HCT116 (cell line): ENCODE data around the gene RAP1GAP2. TPM values are rescaled to one million over a fixed set of nuclear protein-coding genes. Genes with fewer than 3 reads are reported as not detected.

ENCODE experiments used
- ATAC-seq: fragments of 200-7000 bp; cut with Tn5 transposase; 2 replicates; pipeline ENCODE4 v1.9.1; 2020; ENCODE audit warnings: mild to moderate bottlenecking, moderate library complexity
- BruUV-seq: library from RNA; stranded (reverse); fragments of 400-500 nt; replicated peaks from 2 replicates; lab custom pipeline; 2021; lab: Mats Ljungman, UMichigan
- CTCF ChIA-PET: fragments of 300-600 bp; sonication (Branson Sonifier 250); formaldehyde crosslinking; loops from one replicate; lab custom pipeline; 2021; ENCODE audit warnings: antibody characterized with exemption; lab: Charles Lee
- POLR2A ChIA-PET: fragments of 300-600, 350-600 bp; sonication (Branson Sonifier 250); formaldehyde crosslinking; loops from one replicate; lab custom pipeline; 2021; ENCODE audit warnings: antibody characterized with exemption; lab: Charles Lee
- RAD21 ChIA-PET, 2 experiments: fragments of 300-600 bp; sonication (Branson Sonifier 250); formaldehyde crosslinking; loops; one replicate each; lab custom pipeline; 2023; ENCODE audit warnings: low total read pairs in 2 of 2; ENCODE audit not compliant: uncharacterized antibody in 2 of 2, unreplicated experiment in 2 of 2, low non-redundant PET in 1 of 2; lab: Charles Lee
- DNase-seq: peaks from one replicate; pipeline ENCODE4 v3.0.0-alpha.2; 2010; ENCODE audit warnings: low read depth, low spot score
- H2AFZ ChIP-seq: fragments of 200-600 bp; shearing (Covaris generic), sonication (generic); 2 replicates; pipeline ENCODE4 v1.6.1; 2017; ENCODE audit warnings: low read depth, mixed run types, mixed read lengths, antibody characterized with exemption, low read length; ENCODE audit not compliant: poor library complexity, severe bottlenecking
- H3K27ac ChIP-seq: 2 replicates; pipeline ENCODE4 v1.5.1; 2012; ENCODE audit warnings: low read depth, low read length
- H3K27me3 ChIP-seq: fragments of 200-600 bp; sonication (generic); 2 replicates; pipeline ENCODE4 v1.6.1; 2016; ENCODE audit warnings: mixed run types, low read length, mixed read lengths; ENCODE audit not compliant: insufficient read depth
- H3K36me3 ChIP-seq, 2 experiments: fragments of 200-500 bp in 1 of 2; fragments of 200-600 bp in 1 of 2; sonication (Bioruptor generic) in 1 of 2; sonication (generic) in 1 of 2; 2 replicates each; pipeline versions ENCODE4 v1.5.1 to v1.6.1; 2014 to 2016; ENCODE audit warnings: low read length in 2 of 2, inconsistent platforms in 1 of 2, mixed read lengths in 1 of 2, mixed run types in 1 of 2; ENCODE audit not compliant: insufficient read depth in 2 of 2, control insufficient read depth in 1 of 2
- H3K4me1 ChIP-seq, 2 experiments: fragments of 200-600 bp in 1 of 2; sonication (generic) in 1 of 2; 2 replicates each; pipeline versions ENCODE4 v1.5.1 to v1.6.1; 2012 to 2017; ENCODE audit warnings: low read length in 2 of 2, inconsistent platforms in 1 of 2, mild to moderate bottlenecking in 1 of 2, mixed read lengths in 1 of 2, mixed run types in 1 of 2, moderate library complexity in 1 of 2; ENCODE audit not compliant: insufficient read depth in 2 of 2, control insufficient read depth in 1 of 2
- H3K4me2 ChIP-seq: fragments of 200-600 bp; sonication (generic); 2 replicates; pipeline ENCODE4 v1.6.1; 2017; ENCODE audit warnings: mixed run types, low read length, mixed read lengths
- H3K4me3 ChIP-seq, 2 experiments: fragments of 200-600 bp in 1 of 2; sonication (generic) in 1 of 2; replicated peaks in 1 of 2; 2 replicates each; pipeline ENCODE4 v1.5.1; 2011 to 2016; ENCODE audit warnings: low read length in 2 of 2, control low read depth in 1 of 2, low read depth in 1 of 2, mild to moderate bottlenecking in 1 of 2, mixed read lengths in 1 of 2, mixed run types in 1 of 2
- H3K79me2 ChIP-seq: fragments of 200-600 bp; sonication (generic); 2 replicates; pipeline ENCODE4 v1.6.1; 2017; ENCODE audit warnings: mild to moderate bottlenecking, mixed run types, low read length, moderate library complexity, mixed read lengths; ENCODE audit not compliant: insufficient read depth
- H3K9ac ChIP-seq: fragments of 200-600 bp; sonication (generic); 2 replicates; pipeline ENCODE4 v1.6.1; 2016; ENCODE audit warnings: low read length, mixed read lengths
- H3K9me2 ChIP-seq: fragments of 200-600 bp; sonication (generic), shearing (Covaris generic); 2 replicates; pipeline ENCODE4 v1.6.1; 2017; ENCODE audit warnings: mixed run types, mild to moderate bottlenecking, moderate library complexity; ENCODE audit not compliant: insufficient read depth
- H3K9me3 ChIP-seq, 2 experiments: fragments of 200-500 bp in 1 of 2; fragments of 200-600 bp in 1 of 2; sonication (Bioruptor generic) in 1 of 2; sonication (generic) in 1 of 2; 2 replicates each; pipeline ENCODE4 v1.6.1; 2014 to 2017; ENCODE audit warnings: low read length in 2 of 2, mixed read lengths in 2 of 2, inconsistent platforms in 1 of 2, low read depth in 1 of 2, mild to moderate bottlenecking in 1 of 2, mixed run types in 1 of 2, moderate library complexity in 1 of 2; ENCODE audit not compliant: control insufficient read depth in 1 of 2, insufficient read depth in 1 of 2
- H4K20me1 ChIP-seq: fragments of 200-600 bp; sonication (generic), shearing (Covaris generic); 2 replicates; pipeline ENCODE4 v1.6.1; 2017; ENCODE audit warnings: mixed run types, mild to moderate bottlenecking, moderate library complexity; ENCODE audit not compliant: insufficient read depth
- CBX3 ChIP-seq: IDR thresholded peaks from 2 replicates; pipeline ENCODE4 v1.6.1; 2012; ENCODE audit warnings: low read depth
- CEBPB ChIP-seq: IDR thresholded peaks from 2 replicates; pipeline ENCODE4 v1.6.1; 2012; ENCODE audit warnings: low read depth
- EGR1 ChIP-seq: IDR thresholded peaks from 2 replicates; pipeline ENCODE4 v1.6.1; 2012; ENCODE audit warnings: low read depth
- ELF1 ChIP-seq: IDR thresholded peaks from 2 replicates; pipeline ENCODE4 v1.6.1; 2012; ENCODE audit warnings: low read depth, borderline replicate concordance
- FOSL1 ChIP-seq: IDR thresholded peaks from 2 replicates; pipeline ENCODE4 v1.6.1; 2012; ENCODE audit warnings: low read depth
- POLR2A ChIP-seq: IDR thresholded peaks from 2 replicates; pipeline ENCODE4 v1.7.0; 2011; ENCODE audit warnings: borderline replicate concordance; ENCODE audit not compliant: insufficient read depth, insufficient read length; ENCODE audit errors: extremely low read depth
- RAD21 ChIP-seq: IDR thresholded peaks from 2 replicates; pipeline ENCODE4 v1.6.1; 2012; ENCODE audit warnings: low read depth, mild to moderate bottlenecking
- SIN3A ChIP-seq: IDR thresholded peaks from 2 replicates; pipeline ENCODE4 v1.6.1; 2012; ENCODE audit warnings: low read depth
- SRF ChIP-seq: IDR thresholded peaks from 2 replicates; pipeline ENCODE4 v1.6.1; 2012; ENCODE audit warnings: low read depth
- YY1 ChIP-seq: IDR thresholded peaks from 2 replicates; pipeline ENCODE4 v1.6.1; 2011; ENCODE audit warnings: low read length, low read depth, moderate library complexity, mild to moderate bottlenecking; ENCODE audit not compliant: insufficient replicate concordance; ENCODE audit errors: extremely low read depth
- ZNF274 ChIP-seq: fragments of 200-500 bp; sonication (Bioruptor generic); IDR thresholded peaks from 2 replicates; pipeline ENCODE4 v1.6.1; 2014; ENCODE audit warnings: mild to moderate bottlenecking, low read depth, low read length, inconsistent platforms
- intact Hi-C: fragments of 100-400 bp; cut with micrococcal nuclease; formaldehyde crosslinking; loops from 2 replicates; pipeline ENCODE4 v1.10.0; 2022
- total RNA-seq: library from RNA; stranded (reverse); gene quantifications from one replicate; pipeline ENCODE4 v1.2.1, GENCODE V29; 2021; ENCODE audit not compliant: unreplicated experiment
- TF ChIP-seq, protein P1 (sequence below), 3 experiments: fragments of 200-600 bp in 1 of 3; sonication (generic) in 1 of 3; IDR thresholded peaks in 2 of 3; conservative IDR thresholded peaks in 1 of 3; 2 replicates each; pipeline ENCODE4 v1.5.1; 2012 to 2017; ENCODE audit warnings: low read depth in 2 of 3, low read length in 2 of 3, antibody characterized with exemption in 1 of 3, borderline replicate concordance in 1 of 3, control low read depth in 1 of 3, mild to moderate bottlenecking in 1 of 3, mixed read lengths in 1 of 3, mixed run types in 1 of 3, moderate library complexity in 1 of 3; ENCODE audit not compliant: insufficient read depth in 1 of 3
- TF ChIP-seq, protein P2 (sequence below): IDR thresholded peaks from 2 replicates; pipeline ENCODE4 v1.6.1; 2012

RAP1GAP2 gene
- total RNA-seq, 1 experiment from 2014 or later = 54.6 TPM

DNA sequence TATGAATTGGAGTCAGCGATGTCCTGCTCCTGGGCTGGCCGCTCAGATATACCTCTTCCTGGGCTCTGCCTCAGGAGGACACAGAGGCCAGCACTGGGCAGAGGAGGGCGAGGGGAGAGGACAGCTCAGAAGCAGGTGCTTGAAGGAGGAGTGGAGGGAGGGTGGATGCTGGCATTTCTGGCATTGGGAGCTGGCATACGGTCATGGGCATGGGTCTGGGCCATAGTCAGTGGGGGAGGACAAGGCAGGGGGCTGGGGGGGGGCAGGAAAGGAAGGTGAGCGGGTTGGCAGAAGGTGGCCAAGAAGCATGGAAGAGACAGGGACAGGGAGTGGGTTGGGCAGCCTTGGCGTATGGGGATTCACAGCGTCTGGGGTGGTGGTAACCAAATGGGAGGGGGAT, 16.7 kb upstream of the RAP1GAP2 start:
- no peaks in the 10 kb centered on the region for H3K9me2 ChIP-seq
- no TSS peak for BruUV-seq
- no peak overlapping the region for H2AFZ ChIP-seq
- H3K9me3 ChIP-seq = no peaks in the 10 kb centered on the region
- POLR2A ChIA-PET = no interaction called here
- DNase-seq = no peak
- RAD21 ChIA-PET = no interaction called here
- TF ChIP-seq FOSL1 = no peak
- TF ChIP-seq ELF1 = no peak
- no peak for TF ChIP-seq ZNF274
- no peak for TF ChIP-seq SIN3A
- TF ChIP-seq, protein P1, sequence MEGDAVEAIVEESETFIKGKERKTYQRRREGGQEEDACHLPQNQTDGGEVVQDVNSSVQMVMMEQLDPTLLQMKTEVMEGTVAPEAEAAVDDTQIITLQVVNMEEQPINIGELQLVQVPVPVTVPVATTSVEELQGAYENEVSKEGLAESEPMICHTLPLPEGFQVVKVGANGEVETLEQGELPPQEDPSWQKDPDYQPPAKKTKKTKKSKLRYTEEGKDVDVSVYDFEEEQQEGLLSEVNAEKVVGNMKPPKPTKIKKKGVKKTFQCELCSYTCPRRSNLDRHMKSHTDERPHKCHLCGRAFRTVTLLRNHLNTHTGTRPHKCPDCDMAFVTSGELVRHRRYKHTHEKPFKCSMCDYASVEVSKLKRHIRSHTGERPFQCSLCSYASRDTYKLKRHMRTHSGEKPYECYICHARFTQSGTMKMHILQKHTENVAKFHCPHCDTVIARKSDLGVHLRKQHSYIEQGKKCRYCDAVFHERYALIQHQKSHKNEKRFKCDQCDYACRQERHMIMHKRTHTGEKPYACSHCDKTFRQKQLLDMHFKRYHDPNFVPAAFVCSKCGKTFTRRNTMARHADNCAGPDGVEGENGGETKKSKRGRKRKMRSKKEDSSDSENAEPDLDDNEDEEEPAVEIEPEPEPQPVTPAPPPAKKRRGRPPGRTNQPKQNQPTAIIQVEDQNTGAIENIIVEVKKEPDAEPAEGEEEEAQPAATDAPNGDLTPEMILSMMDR (IDR thresholded peaks at IDR 0.05 in 2 of 3, conservative IDR thresholded peaks at IDR 0.05 in 1 of 3; ENCODE audit: borderline replicate concordance in 1 of 3, insufficient read depth in 1 of 3, low read depth in 2 of 3, low read length in 2 of 3) = no peak
- TF ChIP-seq CBX3 = no peak
- TF ChIP-seq EGR1 = no peak
- TF ChIP-seq CEBPB = no peak
- TF ChIP-seq POLR2A = no peak
- TF ChIP-seq YY1 = no peak
- no peak for TF ChIP-seq RAD21
- TF ChIP-seq, protein P2, sequence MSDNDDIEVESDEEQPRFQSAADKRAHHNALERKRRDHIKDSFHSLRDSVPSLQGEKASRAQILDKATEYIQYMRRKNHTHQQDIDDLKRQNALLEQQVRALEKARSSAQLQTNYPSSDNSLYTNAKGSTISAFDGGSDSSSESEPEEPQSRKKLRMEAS = no peak
- no peak for TF ChIP-seq SRF
- TF ChIP-seq, all 23 proteins: peak for 0
- Histone ChIP-seq H3K79me2 (no peaks in the 10 kb centered on the region), H3K36me3 (no peaks in the 10 kb centered on the region), H3K4me3 (no peak overlapping the region), H3K9ac (no peak overlapping the region), H3K4me2 (no peak overlapping the region), H3K4me1 (peaks cover 5 to 6% of the 10 kb centered on the region in 2 experiments; a peak in 1 of 4 replicates), H3K27me3 (no peaks in the 10 kb centered on the region), H3K27ac (no peak overlapping the region), H4K20me1 (no peaks in the 10 kb centered on the region)
- intact Hi-C loops = no loop called here
- ATAC-seq = no peak
- CTCF ChIA-PET = no interaction called here
